ENCODE results near the gene PRKG1. TPM values are rescaled to one million over a fixed set of nuclear protein-coding genes. Genes with fewer than 3 reads are reported as not detected.

Gene PRKG1
- total RNA-seq, 1 donor = 19.5 TPM

- Histone ChIP-seq H3K27me3 (ENCODE audit: insufficient read depth, low read length) (no peaks in the 10 kb centered on the region), H3K4me2 (ENCODE audit: insufficient read depth, low read length) (no peak overlapping the region), H3K4me1 (ENCODE audit: insufficient read depth, low read length) (no peaks in the 10 kb centered on the region), H2AFZ (ENCODE audit: low read length) (no peak overlapping the region), H3K79me2 (ENCODE audit: insufficient read depth, low read length) (no peaks in the 10 kb centered on the region), H3K4me3 (ENCODE audit: insufficient read depth, low read length) (no peak overlapping the region), H3K36me3 (ENCODE audit: insufficient read depth, low read length) (no peaks in the 10 kb centered on the region), H3K27ac (ENCODE audit: low read depth, low read length) (no peak overlapping the region), H3K9me3 (ENCODE audit: low read depth, low read length) (no peaks in the 10 kb centered on the region), H4K20me1 (ENCODE audit: insufficient read depth, low read length) (no peaks in the 10 kb centered on the region)
- no peak for DNase-seq (ENCODE audit: insufficient read length, low spot score, missing footprints)
- TF ChIP-seq, protein P1, sequence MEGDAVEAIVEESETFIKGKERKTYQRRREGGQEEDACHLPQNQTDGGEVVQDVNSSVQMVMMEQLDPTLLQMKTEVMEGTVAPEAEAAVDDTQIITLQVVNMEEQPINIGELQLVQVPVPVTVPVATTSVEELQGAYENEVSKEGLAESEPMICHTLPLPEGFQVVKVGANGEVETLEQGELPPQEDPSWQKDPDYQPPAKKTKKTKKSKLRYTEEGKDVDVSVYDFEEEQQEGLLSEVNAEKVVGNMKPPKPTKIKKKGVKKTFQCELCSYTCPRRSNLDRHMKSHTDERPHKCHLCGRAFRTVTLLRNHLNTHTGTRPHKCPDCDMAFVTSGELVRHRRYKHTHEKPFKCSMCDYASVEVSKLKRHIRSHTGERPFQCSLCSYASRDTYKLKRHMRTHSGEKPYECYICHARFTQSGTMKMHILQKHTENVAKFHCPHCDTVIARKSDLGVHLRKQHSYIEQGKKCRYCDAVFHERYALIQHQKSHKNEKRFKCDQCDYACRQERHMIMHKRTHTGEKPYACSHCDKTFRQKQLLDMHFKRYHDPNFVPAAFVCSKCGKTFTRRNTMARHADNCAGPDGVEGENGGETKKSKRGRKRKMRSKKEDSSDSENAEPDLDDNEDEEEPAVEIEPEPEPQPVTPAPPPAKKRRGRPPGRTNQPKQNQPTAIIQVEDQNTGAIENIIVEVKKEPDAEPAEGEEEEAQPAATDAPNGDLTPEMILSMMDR (IDR thresholded peaks at IDR 0.05; ENCODE audit: extremely low read depth, low read depth, low read length) = no peak
Measured at GRCh38 chr10:51375790-51376189, 301.5 kb downstream of the PRKG1 start.

GRCh38 chr10:51377070-51377931 lies 303.0 kb downstream of the PRKG1 start:
- Histone ChIP-seq H3K9me3 (ENCODE audit: low read depth, low read length) (no peaks in the 10 kb centered on the region), H3K27me3 (ENCODE audit: insufficient read depth, low read length) (no peaks in the 10 kb centered on the region), H2AFZ (ENCODE audit: low read length) (no peak overlapping the region), H3K4me3 (ENCODE audit: insufficient read depth, low read length) (no peak overlapping the region), H3K4me2 (ENCODE audit: insufficient read depth, low read length) (no peak overlapping the region), H3K4me1 (ENCODE audit: insufficient read depth, low read length) (peaks cover 8% of the 10 kb centered on the region), H3K27ac (ENCODE audit: low read depth, low read length) (no peak overlapping the region), H4K20me1 (ENCODE audit: insufficient read depth, low read length) (no peaks in the 10 kb centered on the region), H3K36me3 (ENCODE audit: insufficient read depth, low read length) (no peaks in the 10 kb centered on the region), H3K79me2 (ENCODE audit: insufficient read depth, low read length) (no peaks in the 10 kb centered on the region)
- no peak for DNase-seq (ENCODE audit: insufficient read length, low spot score, missing footprints)
- TF ChIP-seq, protein P1 (IDR thresholded peaks at IDR 0.05; ENCODE audit: extremely low read depth, low read depth, low read length) = no peak

- TF ChIP-seq, protein P1 (IDR thresholded peaks at IDR 0.05; ENCODE audit: extremely low read depth, low read depth, low read length) = no peak
- Histone ChIP-seq H3K4me2 (ENCODE audit: insufficient read depth, low read length) (no peak overlapping the region), H3K36me3 (ENCODE audit: insufficient read depth, low read length) (no peaks in the 10 kb centered on the region), H3K4me3 (ENCODE audit: insufficient read depth, low read length) (no peak overlapping the region), H4K20me1 (ENCODE audit: insufficient read depth, low read length) (no peaks in the 10 kb centered on the region), H3K27me3 (ENCODE audit: insufficient read depth, low read length) (no peaks in the 10 kb centered on the region), H2AFZ (ENCODE audit: low read length) (no peak overlapping the region), H3K4me1 (ENCODE audit: insufficient read depth, low read length) (peaks cover 10% of the 10 kb centered on the region), H3K27ac (ENCODE audit: low read depth, low read length) (no peak overlapping the region), H3K9me3 (ENCODE audit: low read depth, low read length) (no peaks in the 10 kb centered on the region), H3K79me2 (ENCODE audit: insufficient read depth, low read length) (no peaks in the 10 kb centered on the region)
- DNase-seq (ENCODE audit: insufficient read length, low spot score, missing footprints) = no peak
Measured at GRCh38 chr10:51377932-51378599, 303.8 kb downstream of the PRKG1 start.

DNA sequence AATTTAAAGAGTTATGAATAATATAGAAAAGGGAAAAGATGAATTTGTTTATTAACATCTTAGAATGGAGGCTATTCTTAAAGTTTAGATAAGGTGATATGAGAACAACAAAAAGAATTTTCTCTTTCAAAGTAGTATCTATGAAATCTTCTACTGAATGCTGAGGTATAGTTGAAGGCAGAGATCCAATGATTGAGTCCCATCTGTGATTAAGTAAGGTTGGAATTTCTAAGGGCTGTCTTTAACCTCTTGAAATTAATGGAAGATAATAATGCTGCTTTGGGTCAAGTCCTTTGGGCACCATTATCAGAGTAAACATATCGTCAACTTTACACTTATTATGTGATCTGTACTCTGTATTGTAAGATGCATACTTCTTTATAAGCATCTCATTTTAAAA lies 307.9 kb downstream of the PRKG1 start:
- Histone ChIP-seq H2AFZ (ENCODE audit: low read length) (no peak overlapping the region), H3K4me2 (ENCODE audit: insufficient read depth, low read length) (no peak overlapping the region), H3K27me3 (ENCODE audit: insufficient read depth, low read length) (no peaks in the 10 kb centered on the region), H3K27ac (ENCODE audit: low read depth, low read length) (no peak overlapping the region), H3K79me2 (ENCODE audit: insufficient read depth, low read length) (no peaks in the 10 kb centered on the region), H3K36me3 (ENCODE audit: insufficient read depth, low read length) (no peaks in the 10 kb centered on the region), H3K4me3 (ENCODE audit: insufficient read depth, low read length) (no peak overlapping the region), H4K20me1 (ENCODE audit: insufficient read depth, low read length) (no peaks in the 10 kb centered on the region), H3K9me3 (ENCODE audit: low read depth, low read length) (no peaks in the 10 kb centered on the region), H3K4me1 (ENCODE audit: insufficient read depth, low read length) (peaks cover 10% of the 10 kb centered on the region)
- TF ChIP-seq, protein P1 (IDR thresholded peaks at IDR 0.05; ENCODE audit: extremely low read depth, low read depth, low read length) = no peak
- DNase-seq (ENCODE audit: insufficient read length, low spot score, missing footprints) = no peak
